Globus pallidus (tissue), 1 donor: ENCODE results near the gene MTR.

Experiments
- DNase-seq: peaks from one replicate; pipeline ENCODE4 v3.0.0-alpha.2; 2015; ENCODE audit warnings: low spot score

Gene MTR

GRCh38 chr1:236795035-236795756 is at the start of gene MTR:
Gene MTR, plus strand, starts transcription at chr1:236795292. Its CDS starts 412 bp downstream, at chr1:236795704.
- DNase-seq: peak; percentile 99

GRCh38 chr1:236746785-236747184 is 48.3 kb upstream of the MTR start:
- DNase-seq: no peak

GRCh38 chr1:236747311-236747985 is 47.6 kb upstream of the MTR start:
- no peak for DNase-seq

- DNase-seq: no peak
Observed at GRCh38 chr1:236748268-236748870, 46.7 kb upstream of the MTR start.

GRCh38 chr1:236750928-236751327 is 44.2 kb upstream of the MTR start:
- DNase-seq: no peak

GRCh38 chr1:236751385-236751784 is 43.7 kb upstream of the MTR start:
- no peak for DNase-seq

- no peak for DNase-seq
Observed at GRCh38 chr1:236751935-236752334, 43.2 kb upstream of the MTR start.

- no peak for DNase-seq
Observed at GRCh38 chr1:236753516-236753915, 41.6 kb upstream of the MTR start.

GRCh38 chr1:236753964-236754363 is 41.1 kb upstream of the MTR start:
- DNase-seq: no peak

- no peak for DNase-seq
Observed at GRCh38 chr1:236754525-236755210, 40.4 kb upstream of the MTR start.

GRCh38 chr1:236757640-236758039 is 37.5 kb upstream of the MTR start:
- DNase-seq: no peak

- DNase-seq: peak; percentile 16
Observed at GRCh38 chr1:236759252-236759859, 35.7 kb upstream of the MTR start.

- DNase-seq: no peak
Observed at GRCh38 chr1:236760480-236760879, 34.6 kb upstream of the MTR start.

GRCh38 chr1:236760986-236761385 is 34.1 kb upstream of the MTR start:
- no peak for DNase-seq

- DNase-seq: no peak
Observed at GRCh38 chr1:236761397-236762132, 33.5 kb upstream of the MTR start.

- DNase-seq: no peak
Observed at GRCh38 chr1:236762410-236762809, 32.7 kb upstream of the MTR start.

- DNase-seq: no peak
Observed at GRCh38 chr1:236765831-236766230, 29.3 kb upstream of the MTR start.

GRCh38 chr1:236766506-236766905 is 28.6 kb upstream of the MTR start:
- no peak for DNase-seq

GRCh38 chr1:236767276-236767675 is 27.8 kb upstream of the MTR start:
- DNase-seq: no peak

- no peak for DNase-seq
Observed at GRCh38 chr1:236768601-236769000, 26.5 kb upstream of the MTR start.

- no peak for DNase-seq
Observed at GRCh38 chr1:236773919-236774318, 21.2 kb upstream of the MTR start.

GRCh38 chr1:236774926-236775325 is 20.2 kb upstream of the MTR start:
- no peak for DNase-seq
